Measurements from ENCODE around the gene DHRS7C.

GRCh38 chr17:9763643-9764042, 27.7 kb downstream of the DHRS7C start:
- no peak for TF ChIP-seq CTCF (IDR thresholded peaks at IDR 0.05)
- no peak for TF ChIP-seq POLR2AphosphoS5 (IDR thresholded peaks at IDR 0.05)
